IPS DF 4.7 (cell line): Measurements from ENCODE around the gene ERVH48-1.
"Not testable (repeated sequence)": the region's sequence is repeated elsewhere in the genome, so short reads cannot be mapped to it uniquely, and the experiment has no call there.

Experiments used
- DNase-seq: peaks from one replicate; pipeline ENCODE4 v3.0.0-alpha.2; 2013; ENCODE audit warnings: low spot score; ENCODE audit errors: extremely low read depth

ERVH48-1 gene

GRCh38 chr21:42908484-42908883 is 16.9 kb downstream of the ERVH48-1 start:
- not testable (repeated sequence) for DNase-seq

- DNase-seq: no peak
Measured at GRCh38 chr21:42906233-42906632, 19.2 kb downstream of the ERVH48-1 start.

- DNase-seq: no peak
Measured at GRCh38 chr21:42905195-42905594, 20.2 kb downstream of the ERVH48-1 start.

GRCh38 chr21:42903817-42904216 is 21.6 kb downstream of the ERVH48-1 start:
- DNase-seq: no peak

- no peak for DNase-seq
Measured at GRCh38 chr21:42900446-42900845, 25.0 kb downstream of the ERVH48-1 start.

GRCh38 chr21:42892931-42893755 is 32.3 kb downstream of the ERVH48-1 start, which contains the start of gene NDUFV3:
TSS of gene NDUFV3 (plus strand) at chr21:42893309. CDS start at chr21:42893334, 25 bp downstream.
- peak; percentile 89 for DNase-seq

GRCh38 chr21:42892582-42892930 is 32.9 kb downstream of the ERVH48-1 start:
- no peak for DNase-seq

GRCh38 chr21:42887326-42887725 is 38.1 kb downstream of the ERVH48-1 start:
- no peak for DNase-seq

GRCh38 chr21:42883921-42884320 is 41.5 kb downstream of the ERVH48-1 start:
- no peak for DNase-seq

GRCh38 chr21:42880352-42880751 is 45.1 kb downstream of the ERVH48-1 start:
- DNase-seq: no peak

- peak; percentile 91 for DNase-seq
Measured at GRCh38 chr21:42878993-42879787, 46.2 kb downstream of the ERVH48-1 start, which contains the start of gene WDR4. TSS of gene WDR4 (minus strand) at chr21:42879539. CDS start at chr21:42879495, 44 bp downstream.

- no peak for DNase-seq
Measured at GRCh38 chr21:42878678-42878992, 46.8 kb downstream of the ERVH48-1 start.

GRCh38 chr21:42875811-42876210 is 49.6 kb downstream of the ERVH48-1 start:
- DNase-seq: not testable (repeated sequence)

- DNase-seq: no peak
Measured at GRCh38 chr21:42873096-42873495, 52.3 kb downstream of the ERVH48-1 start.

GRCh38 chr21:42868196-42868595 is 57.2 kb downstream of the ERVH48-1 start:
- DNase-seq: no peak
